Fibroblast of skin of back (primary cell): ENCODE results near the gene S1PR5.
A peak's percentile ranks its signal among the peaks of the same experiment; 100 is the strongest.

Experiments
- DNase-seq: peaks from one replicate; pipeline ENCODE4 v3.0.0-alpha.2; 2013

Gene S1PR5

DNA sequence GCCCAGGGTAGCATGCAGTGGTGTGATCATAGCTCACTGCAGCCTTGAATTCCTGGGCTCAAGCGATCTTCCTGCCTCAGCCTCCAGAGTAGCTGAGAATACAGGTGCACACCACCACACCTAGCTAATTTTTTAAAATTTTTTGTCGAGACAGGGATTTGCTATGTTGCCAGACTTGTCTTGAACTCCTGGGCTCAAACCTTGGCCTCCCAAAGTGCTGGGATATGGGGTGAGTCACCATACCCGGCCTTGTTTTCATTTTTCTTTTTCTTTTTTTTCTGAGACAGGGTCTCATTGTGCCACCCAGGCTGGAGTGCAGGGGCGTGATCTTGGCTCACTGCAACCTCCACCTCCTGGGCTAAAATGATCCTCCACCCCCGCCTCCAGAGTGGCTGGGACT is 52.8 kb downstream of the S1PR5 start:
- DNase-seq = peak; percentile 16
